ENCODE results near the gene FARS2.
A peak's percentile ranks its signal among the peaks of the same experiment; 100 is the strongest.

The FARS2 gene

GRCh38 chr6:5632348-5632935 lies 371.1 kb downstream of the FARS2 start:
- TF ChIP-seq ZNF654 (tag by site-specific recombination; IDR thresholded peaks at IDR 0.05; ENCODE audit: low read depth) (no peak), ZNF366 (tag by site-specific recombination; conservative IDR thresholded peaks at IDR 0.05) (peak; percentile 49; the same call in 1 of the 2 replicates)
- no peak overlapping the region for H3K4me3 ChIP-seq (ENCODE audit: low read depth, low read length)
- no peaks in the 10 kb centered on the region for H3K36me3 ChIP-seq (ENCODE audit: control insufficient read depth in 2 of 2, insufficient read depth in 1 of 2, low read length in 2 of 2)
- H3K9me3 ChIP-seq (ENCODE audit: control insufficient read depth, insufficient read depth, low read depth, low read length), result no peaks in the 10 kb centered on the region
- CTCF ChIA-PET, result no interaction called here
- H3K27ac ChIP-seq (ENCODE audit: extremely low read depth, low read depth, low read length), result no peak overlapping the region
- no peaks in the 10 kb centered on the region for H3K4me1 ChIP-seq (ENCODE audit: control insufficient read depth, insufficient read depth, low read length)
- POLR2A ChIA-PET, result no interaction called here

DNA sequence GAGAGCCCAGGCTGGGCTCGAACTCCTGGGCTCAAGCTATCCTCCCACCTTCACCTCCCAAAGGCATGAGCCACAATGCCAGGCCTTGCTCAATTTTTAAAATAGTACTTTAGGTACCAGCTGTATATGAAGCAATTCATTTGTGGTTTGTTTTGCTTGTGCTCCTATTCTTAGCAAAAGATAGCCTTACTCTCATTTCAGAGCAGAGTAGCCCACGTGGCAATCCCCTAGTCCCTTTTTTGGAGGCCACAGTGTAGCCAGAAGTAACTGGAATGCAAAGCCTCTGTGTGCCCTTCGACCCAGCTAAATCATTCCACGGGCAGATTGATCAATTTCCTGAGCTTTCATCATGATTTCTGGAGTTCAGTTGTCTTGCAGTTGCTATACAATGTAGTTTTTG lies 373.2 kb downstream of the FARS2 start:
- TF ChIP-seq, protein P1, sequence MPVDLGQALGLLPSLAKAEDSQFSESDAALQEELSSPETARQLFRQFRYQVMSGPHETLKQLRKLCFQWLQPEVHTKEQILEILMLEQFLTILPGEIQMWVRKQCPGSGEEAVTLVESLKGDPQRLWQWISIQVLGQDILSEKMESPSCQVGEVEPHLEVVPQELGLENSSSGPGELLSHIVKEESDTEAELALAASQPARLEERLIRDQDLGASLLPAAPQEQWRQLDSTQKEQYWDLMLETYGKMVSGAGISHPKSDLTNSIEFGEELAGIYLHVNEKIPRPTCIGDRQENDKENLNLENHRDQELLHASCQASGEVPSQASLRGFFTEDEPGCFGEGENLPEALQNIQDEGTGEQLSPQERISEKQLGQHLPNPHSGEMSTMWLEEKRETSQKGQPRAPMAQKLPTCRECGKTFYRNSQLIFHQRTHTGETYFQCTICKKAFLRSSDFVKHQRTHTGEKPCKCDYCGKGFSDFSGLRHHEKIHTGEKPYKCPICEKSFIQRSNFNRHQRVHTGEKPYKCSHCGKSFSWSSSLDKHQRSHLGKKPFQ (tag by site-specific recombination; IDR thresholded peaks at IDR 0.05), result no peak
- CTCF ChIA-PET, result interaction anchor here (0.6 to 0.7 kb wide), 2 partner anchors 67 to 163 kb away, joined by 3 to 4 read pairs; no protein-coding TSS in a partner anchor
- no peak overlapping the region for H3K27ac ChIP-seq (ENCODE audit: extremely low read depth, low read depth, low read length)
- no peaks in the 10 kb centered on the region for H3K36me3 ChIP-seq (ENCODE audit: control insufficient read depth in 2 of 2, insufficient read depth in 1 of 2, low read length in 2 of 2)
- H3K4me1 ChIP-seq (ENCODE audit: control insufficient read depth, insufficient read depth, low read length), result no peaks in the 10 kb centered on the region
- H3K9me3 ChIP-seq (ENCODE audit: control insufficient read depth, insufficient read depth, low read depth, low read length), result no peaks in the 10 kb centered on the region
- POLR2A ChIA-PET, result no interaction called here
- no peak overlapping the region for H3K4me3 ChIP-seq (ENCODE audit: low read depth, low read length)

DNA sequence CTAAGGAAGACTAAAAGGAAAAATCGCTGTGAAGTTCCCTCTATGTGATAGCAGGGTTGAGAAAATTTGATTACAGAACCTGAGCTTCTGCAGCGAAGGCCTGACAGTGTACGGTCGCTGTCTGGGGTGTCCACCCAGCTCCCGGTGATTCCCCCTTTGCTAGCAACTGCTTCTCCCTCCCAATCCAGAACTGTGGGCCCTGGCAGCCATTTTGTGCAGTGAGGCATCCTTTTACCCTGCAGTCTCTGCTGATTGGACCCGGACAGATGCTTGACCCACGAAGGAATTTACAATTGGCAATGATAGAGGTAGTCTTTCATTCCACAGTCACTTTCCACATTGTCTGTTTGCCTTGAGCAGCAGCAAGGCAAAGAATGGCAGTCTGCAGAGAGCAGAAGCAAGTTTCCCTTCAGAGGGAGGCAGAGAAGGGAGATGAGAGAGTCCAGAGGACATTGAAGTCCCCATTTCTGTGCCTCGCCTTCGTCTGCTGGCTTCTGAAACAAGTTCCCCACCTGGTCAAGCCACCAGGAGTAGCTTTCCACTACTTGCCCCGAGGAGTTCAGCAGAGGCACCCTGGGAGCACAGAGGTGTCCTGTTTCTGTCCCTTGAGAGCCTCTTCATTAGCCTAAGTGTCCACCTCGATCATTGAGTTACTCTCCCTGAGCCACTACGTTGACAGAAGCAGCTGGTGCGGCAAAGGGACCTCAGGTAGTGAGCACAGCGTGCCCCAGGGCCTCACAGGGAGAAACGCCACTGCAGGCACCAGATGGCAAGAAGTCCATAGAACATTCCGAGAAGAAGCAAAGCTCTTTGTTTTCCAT lies 375.1 kb downstream of the FARS2 start:
- TF ChIP-seq TCF7L2 (IDR thresholded peaks at IDR 0.05; ENCODE audit: borderline replicate concordance, low read depth, low read length), result no peak
- CTCF ChIA-PET, result no interaction called here
- Histone ChIP-seq H3K4me1 (ENCODE audit: control insufficient read depth, insufficient read depth, low read length) (no peaks in the 10 kb centered on the region), H3K36me3 (ENCODE audit: control insufficient read depth in 2 of 2, insufficient read depth in 1 of 2, low read length in 2 of 2) (no peaks in the 10 kb centered on the region), H3K9me3 (ENCODE audit: control insufficient read depth, insufficient read depth, low read depth, low read length) (no peaks in the 10 kb centered on the region), H3K27ac (ENCODE audit: extremely low read depth, low read depth, low read length) (no peak overlapping the region), H3K4me3 (ENCODE audit: low read depth, low read length) (no peak overlapping the region)
- POLR2A ChIA-PET, result no interaction called here

DNA sequence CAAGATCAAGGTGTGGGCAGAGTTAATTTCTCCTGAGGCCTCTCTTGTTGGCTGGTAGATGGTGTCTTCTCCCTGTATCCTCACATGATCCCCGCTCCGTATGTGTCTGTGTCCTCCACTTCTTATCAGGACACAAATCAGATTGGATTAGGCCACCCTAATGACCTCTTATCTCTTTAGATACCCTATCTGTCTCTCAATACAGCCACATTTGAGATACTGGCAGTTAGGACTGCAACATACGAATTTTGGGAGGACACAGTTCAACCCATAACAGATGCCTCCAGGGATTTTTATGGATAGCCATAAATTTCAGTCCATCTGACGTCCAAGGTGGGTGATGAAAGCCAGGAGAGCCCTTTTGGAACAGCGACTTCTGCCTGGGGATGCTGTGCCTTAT lies 376.4 kb downstream of the FARS2 start:
- TF ChIP-seq ZNF138 (tag by site-specific recombination; IDR thresholded peaks at IDR 0.05; ENCODE audit: borderline replicate concordance), result no peak
- Histone ChIP-seq H3K9me3 (ENCODE audit: control insufficient read depth, insufficient read depth, low read depth, low read length) (no peaks in the 10 kb centered on the region), H3K36me3 (ENCODE audit: control insufficient read depth in 2 of 2, insufficient read depth in 1 of 2, low read length in 2 of 2) (no peaks in the 10 kb centered on the region), H3K4me1 (ENCODE audit: control insufficient read depth, insufficient read depth, low read length) (no peaks in the 10 kb centered on the region), H3K27ac (ENCODE audit: extremely low read depth, low read depth, low read length) (no peak overlapping the region), H3K4me3 (ENCODE audit: low read depth, low read length) (no peak overlapping the region)
- POLR2A ChIA-PET, result no interaction called here
- CTCF ChIA-PET, result no interaction called here

DNA sequence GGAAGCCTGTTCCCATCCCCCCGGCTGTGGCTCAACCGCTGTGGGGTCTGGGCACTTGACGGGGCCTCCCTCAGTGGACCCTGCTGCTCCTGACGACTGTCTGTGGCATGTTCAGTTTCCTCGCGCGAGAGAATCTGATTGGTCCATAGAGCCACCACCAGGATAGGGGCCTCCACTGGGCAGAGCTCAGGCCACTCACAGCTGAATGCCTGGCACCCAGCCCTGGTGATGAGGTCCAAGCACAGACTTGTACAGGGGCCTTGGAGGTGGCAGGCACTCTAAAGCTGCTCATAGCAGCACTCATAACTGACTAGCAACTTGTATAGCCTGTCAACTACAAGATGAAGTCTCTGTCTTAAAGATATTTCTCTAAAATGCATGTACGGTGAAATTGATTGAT lies 377.4 kb downstream of the FARS2 start:
- no peak overlapping the region for H3K27ac ChIP-seq (ENCODE audit: extremely low read depth, low read depth, low read length)
- POLR2A ChIA-PET, result no interaction called here
- CTCF ChIA-PET, result no interaction called here
- H3K36me3 ChIP-seq (ENCODE audit: control insufficient read depth in 2 of 2, insufficient read depth in 1 of 2, low read length in 2 of 2), result no peaks in the 10 kb centered on the region
- H3K4me1 ChIP-seq (ENCODE audit: control insufficient read depth, insufficient read depth, low read length), result no peaks in the 10 kb centered on the region
- H3K9me3 ChIP-seq (ENCODE audit: control insufficient read depth, insufficient read depth, low read depth, low read length), result no peaks in the 10 kb centered on the region
- no peak for TF ChIP-seq GFI1B (tag by site-specific recombination; IDR thresholded peaks at IDR 0.05)
- TF ChIP-seq ZSCAN5A (tag by site-specific recombination; IDR thresholded peaks at IDR 0.05), result no peak
- no peak for TF ChIP-seq ZFP37 (tag by site-specific recombination; IDR thresholded peaks at IDR 0.05)
- TF ChIP-seq ZNF121 (tag by site-specific recombination; IDR thresholded peaks at IDR 0.05), result no peak
- no peak for TF ChIP-seq GLI4 (tag by site-specific recombination; IDR thresholded peaks at IDR 0.05)
- TF ChIP-seq ZNF549 (tag by site-specific recombination; IDR thresholded peaks at IDR 0.05), result no peak
- TF ChIP-seq ZBTB48 (tag by site-specific recombination; IDR thresholded peaks at IDR 0.05), result no peak
- no peak for TF ChIP-seq ZNF555 (tag by site-specific recombination; conservative IDR thresholded peaks at IDR 0.05)
- no peak for TF ChIP-seq ZNF10 (tag by site-specific recombination; IDR thresholded peaks at IDR 0.05)
- no peak for TF ChIP-seq PRDM1 (tag by site-specific recombination; IDR thresholded peaks at IDR 0.05)
- no peak for TF ChIP-seq ZSCAN30 (tag by site-specific recombination; IDR thresholded peaks at IDR 0.05)
- TF ChIP-seq ZNF223 (tag by site-specific recombination; IDR thresholded peaks at IDR 0.05), result no peak
- no peak for TF ChIP-seq TRIM28 (IDR thresholded peaks at IDR 0.05; ENCODE audit: borderline replicate concordance, low read length)
- H3K4me3 ChIP-seq (ENCODE audit: low read depth, low read length), result no peak overlapping the region
